Measurements from ENCODE around the gene UBE2E1.

DNA sequence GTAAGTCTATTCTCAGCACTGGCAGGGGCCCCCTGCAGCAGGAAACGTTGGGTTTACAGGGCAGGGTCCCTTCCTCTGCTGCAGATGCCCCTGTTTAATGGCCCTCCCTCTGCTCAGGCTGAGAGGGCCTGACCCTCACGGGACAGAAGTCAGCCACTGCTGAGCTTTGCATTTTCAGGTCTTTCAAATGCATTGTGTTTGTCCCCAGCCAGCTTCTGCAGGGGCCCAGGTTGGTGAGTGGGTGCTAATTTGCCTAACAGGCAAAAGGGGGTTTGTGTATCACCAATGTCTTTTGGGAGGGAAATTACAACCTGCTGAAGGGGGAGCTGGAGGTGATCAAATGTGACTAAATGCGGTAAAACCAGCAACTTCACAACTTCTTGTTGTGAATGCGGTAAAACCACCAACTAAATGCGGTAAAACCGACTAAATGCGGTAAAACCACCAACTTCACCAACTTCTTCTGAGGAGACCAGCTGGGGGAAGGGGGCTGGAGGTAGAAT is 44.8 kb upstream of the UBE2E1 start:
- no peak for TF ChIP-seq EZH2phosphoT487 (IDR thresholded peaks at IDR 0.05; ENCODE audit: borderline replicate concordance)
- TF ChIP-seq, protein P1, sequence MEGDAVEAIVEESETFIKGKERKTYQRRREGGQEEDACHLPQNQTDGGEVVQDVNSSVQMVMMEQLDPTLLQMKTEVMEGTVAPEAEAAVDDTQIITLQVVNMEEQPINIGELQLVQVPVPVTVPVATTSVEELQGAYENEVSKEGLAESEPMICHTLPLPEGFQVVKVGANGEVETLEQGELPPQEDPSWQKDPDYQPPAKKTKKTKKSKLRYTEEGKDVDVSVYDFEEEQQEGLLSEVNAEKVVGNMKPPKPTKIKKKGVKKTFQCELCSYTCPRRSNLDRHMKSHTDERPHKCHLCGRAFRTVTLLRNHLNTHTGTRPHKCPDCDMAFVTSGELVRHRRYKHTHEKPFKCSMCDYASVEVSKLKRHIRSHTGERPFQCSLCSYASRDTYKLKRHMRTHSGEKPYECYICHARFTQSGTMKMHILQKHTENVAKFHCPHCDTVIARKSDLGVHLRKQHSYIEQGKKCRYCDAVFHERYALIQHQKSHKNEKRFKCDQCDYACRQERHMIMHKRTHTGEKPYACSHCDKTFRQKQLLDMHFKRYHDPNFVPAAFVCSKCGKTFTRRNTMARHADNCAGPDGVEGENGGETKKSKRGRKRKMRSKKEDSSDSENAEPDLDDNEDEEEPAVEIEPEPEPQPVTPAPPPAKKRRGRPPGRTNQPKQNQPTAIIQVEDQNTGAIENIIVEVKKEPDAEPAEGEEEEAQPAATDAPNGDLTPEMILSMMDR (conservative IDR thresholded peaks at IDR 0.05; ENCODE audit: low read length) = no peak
